HUDEP-2 (cell line): ENCODE measurements around the gene TENM4.

Experiments
- DNase-seq, 76 experiments: peaks; one replicate each; lab custom pipeline; 2025; ENCODE audit not compliant: unreplicated experiment in 76 of 76; lab: John Stamatoyannopoulos, UW

The TENM4 gene

DNA sequence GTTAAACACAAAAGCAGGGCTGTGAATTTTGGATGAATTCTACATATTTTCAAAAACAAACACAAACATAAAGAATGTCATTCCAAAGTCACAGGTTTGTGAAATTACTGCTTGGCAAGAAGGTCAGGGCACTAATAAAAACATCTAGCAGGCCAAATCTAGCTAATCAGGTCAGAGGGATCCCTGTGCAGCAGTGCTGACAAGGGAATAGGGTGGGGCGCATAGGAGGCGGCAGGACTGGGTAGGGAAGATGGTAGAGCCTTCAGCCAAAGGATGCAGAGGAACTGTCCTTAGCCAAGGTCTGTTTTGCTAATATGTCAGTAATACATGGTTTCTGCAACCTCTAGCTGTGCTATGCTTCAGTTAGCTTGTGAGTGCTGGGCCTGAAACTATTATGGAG is 396.6 kb downstream of the TENM4 start:
- DNase-seq = no peak

DNA sequence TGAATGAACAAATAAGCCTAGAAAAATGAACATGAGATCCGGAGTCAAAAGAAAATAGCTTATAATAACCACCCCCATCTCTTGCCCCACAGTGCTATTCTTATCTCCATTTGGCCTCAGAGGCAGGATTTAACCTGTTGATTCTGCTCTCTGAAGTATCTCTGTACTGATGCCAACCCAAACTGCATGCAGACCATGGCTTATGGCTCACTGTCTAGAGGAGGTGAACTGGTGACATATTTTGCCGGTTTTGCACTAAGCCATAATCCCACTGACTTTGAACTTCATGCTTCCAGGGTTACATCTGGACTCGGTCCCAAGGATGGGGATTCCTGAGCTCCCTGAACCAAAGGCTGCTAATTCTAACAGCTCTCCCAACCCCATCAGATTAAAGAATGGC is 397.1 kb downstream of the TENM4 start:
- no peak for DNase-seq

DNA sequence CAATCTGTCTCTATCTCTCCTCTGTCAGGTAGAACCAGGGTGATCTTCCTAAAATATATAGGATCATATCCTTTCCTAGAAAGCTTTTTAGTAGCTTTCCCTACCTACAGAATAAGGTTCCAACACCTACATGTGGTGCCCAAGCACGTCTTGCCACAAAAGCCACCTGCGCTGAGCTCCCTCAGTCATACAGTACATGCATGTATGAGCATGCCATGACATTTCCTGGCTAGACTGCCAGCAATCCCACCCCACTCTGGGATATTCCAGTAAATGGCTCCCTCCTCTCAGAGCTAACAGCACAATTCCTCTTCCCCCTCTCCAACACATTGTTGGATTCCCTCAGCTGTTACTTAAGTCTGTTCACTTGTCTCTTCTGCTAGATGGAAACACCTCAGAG is 398.0 kb downstream of the TENM4 start:
- DNase-seq = no peak

DNA sequence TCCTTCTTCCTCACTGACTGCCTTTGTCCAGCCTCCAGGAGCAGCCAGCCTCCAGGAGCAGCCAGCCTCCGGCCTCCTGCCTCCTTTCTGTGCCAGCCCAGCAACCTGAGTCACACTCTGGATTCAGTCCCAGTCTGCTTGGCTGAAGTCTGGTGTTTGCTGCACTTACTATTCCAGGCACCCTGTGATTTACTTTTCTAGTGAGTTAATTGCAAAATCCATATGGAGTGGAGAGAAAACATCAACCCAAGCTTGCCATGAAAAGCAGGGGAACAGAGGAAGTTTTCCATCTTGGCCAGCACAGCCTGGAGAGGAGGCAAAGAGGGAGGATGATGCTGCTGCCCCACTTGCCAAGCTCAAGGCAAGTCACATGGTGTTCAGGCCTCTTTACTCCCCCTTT is 400.5 kb downstream of the TENM4 start:
- DNase-seq = no peak

DNA sequence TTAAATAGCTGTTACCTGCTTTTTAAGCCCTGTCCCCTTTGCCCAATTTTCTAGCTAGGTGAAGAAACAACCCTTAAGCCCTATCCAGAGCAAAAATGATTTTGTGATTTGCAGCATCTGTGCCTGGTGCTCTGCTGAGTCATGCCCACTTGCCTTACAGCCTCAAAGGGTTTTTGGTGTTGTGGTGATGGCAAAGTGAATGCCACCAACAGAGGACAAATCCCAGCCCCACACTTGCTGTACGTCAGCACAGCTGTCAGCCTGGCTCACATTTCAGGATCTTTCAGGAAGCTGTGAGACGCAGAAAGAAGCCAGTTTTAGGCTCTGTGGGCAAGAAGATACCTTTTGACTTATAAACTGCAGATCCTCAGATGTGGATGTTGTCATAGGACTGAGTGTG is 401.7 kb downstream of the TENM4 start:
- no peak for DNase-seq

DNA sequence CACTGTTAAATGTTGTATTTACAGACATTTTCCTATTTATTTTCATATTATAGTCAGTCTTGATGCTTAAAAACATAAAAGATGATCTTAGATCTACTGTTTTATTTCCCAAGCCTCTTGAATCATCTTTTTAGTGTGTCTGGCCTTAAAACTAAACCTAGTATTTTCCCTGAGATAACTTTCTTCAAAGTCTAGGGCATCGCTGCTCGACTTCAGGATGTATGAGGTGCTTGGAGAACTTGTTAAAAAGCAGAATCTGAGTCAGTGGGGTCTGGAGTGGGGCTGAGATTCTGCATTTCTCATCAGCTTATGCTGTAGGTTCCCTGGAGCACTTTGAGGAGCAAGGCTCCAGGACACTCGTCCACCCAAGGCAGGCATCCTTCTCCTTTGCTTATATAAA is 404.9 kb downstream of the TENM4 start:
- DNase-seq = no peak

DNA sequence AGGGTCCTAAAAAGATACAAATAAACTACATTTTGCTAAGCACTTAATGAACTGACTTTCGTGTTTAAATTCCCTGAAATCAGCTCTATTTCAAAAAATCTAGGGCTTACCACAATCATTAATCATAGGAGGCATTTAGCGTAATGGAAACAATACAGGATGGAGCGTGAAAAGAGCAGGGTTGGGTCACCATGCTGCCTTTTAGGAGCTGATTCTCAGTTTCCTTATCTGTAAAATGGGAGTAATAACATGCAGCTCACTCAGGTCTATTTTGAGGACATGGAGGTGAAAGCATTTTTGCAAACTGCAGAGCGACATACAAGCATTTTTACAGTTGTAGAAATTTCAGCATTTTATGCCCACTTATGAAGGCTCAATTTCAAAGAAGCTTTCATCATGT is 407.0 kb downstream of the TENM4 start:
- DNase-seq = no peak

DNA sequence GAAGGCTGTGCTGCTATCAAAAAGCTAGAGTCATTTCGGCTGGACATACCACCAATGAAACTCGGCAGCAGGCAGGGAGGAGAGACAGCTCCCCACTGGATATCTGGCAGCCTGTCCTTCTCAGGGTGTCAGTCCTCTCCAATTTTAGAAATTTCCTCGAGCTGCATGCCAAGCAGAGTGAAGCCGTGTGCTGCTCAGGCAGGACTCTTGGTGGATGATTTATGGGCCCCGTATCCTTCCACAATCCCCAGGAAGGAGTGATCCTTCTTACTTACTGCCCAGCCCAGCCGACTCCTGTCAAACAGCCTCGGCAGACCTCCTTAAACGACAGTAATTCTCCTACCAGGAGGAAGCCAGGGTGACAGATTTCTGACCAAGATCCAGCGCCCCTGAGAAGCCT is 410.4 kb downstream of the TENM4 start:
- no peak for DNase-seq

DNA sequence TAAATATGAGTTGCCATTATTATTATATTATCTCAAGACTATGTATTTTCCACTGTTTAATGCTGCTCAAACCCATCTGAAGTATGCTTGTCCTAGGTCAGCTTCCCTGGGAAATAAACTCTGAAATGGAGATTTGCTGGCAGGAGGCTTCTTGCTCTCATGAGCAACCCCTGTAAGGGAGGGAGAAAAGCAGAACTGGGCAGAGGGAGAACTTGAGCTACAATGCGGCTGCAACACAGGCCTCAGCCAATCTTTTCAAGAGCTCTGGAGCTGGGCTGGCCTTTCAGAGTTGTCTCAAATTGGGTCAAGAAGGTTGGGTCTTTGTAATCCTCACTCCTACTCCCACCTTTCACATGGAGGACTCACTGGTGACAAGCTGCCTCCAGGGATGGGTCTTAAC is 412.6 kb downstream of the TENM4 start:
- no peak for DNase-seq

DNA sequence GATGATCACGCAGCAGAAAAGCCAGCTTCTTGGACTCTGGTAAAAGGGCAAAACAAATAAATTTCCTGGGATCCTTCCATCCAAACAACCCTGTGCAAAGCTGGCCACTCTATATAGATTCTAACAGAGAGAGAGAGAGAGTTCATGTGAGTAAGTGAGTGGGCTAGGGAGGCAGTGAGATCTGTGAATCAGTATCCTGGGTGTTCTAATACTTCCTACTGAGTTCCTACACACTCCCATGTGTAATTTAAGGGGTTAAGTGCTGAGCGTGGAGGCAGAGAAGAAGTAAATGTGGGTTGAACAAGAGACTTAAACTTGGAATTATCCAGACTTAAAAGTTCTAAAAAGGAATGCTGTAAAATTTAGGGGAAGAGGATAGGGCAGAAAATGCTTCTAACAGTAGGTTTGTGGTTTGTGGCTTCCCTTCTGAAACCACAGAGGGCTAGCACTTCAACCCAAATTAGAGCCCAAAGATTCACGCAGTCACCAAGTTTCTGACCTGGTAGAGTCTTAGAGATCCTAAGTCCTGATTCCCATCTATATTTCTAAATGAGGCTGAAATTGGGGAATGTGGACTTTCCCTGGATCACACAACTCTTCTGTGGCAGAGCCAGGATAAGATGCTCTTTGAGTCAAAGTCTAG is 413.9 kb downstream of the TENM4 start:
- no peak for DNase-seq

DNA sequence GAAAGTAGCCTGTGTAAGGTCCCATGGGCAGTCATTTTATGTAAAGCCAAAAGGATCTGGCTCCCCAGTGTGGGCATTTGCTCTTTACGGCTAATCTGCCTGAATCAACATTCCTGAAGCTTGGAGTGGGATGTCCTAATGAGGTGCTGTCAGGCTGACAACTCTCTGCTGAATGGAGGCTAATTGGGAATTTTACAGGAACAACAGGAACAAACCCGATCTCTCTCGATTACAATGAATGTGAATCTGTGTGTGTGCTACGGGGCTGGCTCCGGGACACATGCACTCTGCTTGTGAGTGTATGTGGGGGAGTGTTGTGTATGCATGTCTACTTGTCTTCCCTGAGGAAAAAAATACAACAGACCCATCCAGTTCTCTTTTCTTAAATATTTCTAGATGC is 415.2 kb downstream of the TENM4 start:
- DNase-seq = no peak

DNA sequence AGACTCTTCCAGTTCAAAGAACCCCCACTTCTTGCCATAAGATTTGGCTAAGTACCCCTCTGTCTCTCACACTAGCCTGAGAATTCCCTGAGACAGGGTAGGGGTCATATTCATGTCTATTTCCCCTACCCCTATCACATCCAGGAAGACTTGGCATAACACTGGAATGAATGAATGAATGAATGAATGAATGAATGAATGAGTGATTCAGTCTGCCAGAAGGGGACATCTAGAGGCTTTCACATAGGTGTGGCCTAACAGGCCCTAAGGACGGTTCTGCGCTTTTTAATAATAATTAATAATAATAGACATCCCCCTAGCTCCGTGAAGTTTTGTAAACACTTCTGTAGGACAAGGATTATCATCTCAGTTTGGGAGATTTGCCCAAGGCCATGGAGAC is 415.7 kb downstream of the TENM4 start:
- DNase-seq = no peak

DNA sequence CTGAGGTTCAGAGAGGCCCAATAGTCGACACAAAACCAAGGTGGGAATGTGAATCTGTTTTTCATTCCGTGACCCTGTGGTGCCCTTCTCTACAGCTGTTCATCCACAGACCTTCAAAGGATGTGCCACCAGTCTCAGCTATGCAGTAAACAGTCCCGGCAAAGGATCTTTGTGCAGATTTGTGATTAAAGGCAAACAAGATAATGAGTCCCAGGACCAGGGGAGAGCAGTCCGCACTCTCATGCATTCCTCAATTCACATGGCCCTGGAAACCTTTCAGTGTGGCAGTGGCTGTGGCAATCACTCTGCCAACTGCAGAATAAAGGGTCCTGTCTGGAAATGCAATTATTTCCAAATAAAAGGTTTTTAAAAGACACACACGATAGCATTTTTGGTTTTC is 418.6 kb downstream of the TENM4 start:
- no peak for DNase-seq

DNA sequence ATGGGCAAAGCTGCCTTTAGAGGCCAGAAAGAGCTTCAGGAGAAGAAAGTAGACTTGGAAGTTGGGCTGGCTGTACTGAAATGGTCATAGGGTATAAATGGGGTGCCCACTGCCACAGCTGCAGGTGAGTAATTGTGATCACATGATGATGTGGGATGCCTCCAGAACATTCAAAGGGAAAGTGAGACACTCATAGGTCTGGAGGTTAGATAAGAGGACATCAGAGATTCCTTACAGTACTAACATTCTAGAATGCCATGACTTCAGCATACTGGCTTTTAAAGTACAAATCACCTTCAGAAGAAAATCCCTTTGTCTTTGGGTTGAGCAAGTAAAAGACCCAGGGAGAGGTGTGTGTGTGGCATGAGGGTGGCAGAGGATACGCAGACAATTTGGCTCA is 419.2 kb downstream of the TENM4 start:
- DNase-seq = no peak

DNA sequence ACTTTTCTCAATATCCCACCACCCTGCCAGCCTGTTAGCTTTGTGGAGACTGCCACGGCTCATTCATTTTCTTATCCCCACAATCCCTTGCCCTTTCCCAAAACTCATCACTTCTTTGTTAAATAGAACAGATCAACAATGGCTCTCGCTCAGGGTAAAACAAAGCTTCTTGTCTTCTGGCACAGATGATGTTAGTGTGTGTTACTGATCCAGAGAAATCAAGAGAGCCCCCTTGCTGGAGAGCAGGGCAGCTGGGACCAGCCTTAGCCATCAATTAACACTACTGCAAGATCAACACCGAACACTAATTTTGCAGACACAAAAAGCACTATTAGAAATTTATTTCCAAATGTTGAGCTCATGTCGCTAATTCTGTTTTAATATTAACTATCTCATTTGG is 420.9 kb downstream of the TENM4 start:
- no peak for DNase-seq

DNA sequence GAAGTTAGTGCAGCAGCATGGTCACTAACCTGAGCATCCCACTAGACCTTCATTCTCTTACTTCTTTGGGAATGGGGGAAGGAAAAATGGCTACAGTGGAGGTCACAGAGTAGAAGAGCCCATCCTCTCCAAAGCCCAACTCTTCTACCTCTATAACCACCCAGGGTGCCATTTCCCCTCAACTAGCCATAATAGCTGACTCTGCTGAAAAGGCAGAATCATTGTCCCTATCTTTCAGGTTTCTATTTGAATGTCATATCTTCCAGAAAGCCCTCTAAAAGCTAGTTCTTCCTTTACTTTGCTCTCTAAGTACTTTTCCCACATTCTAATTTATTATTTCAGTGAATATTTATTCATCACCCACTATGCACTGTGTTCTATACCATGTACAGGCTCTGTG is 421.6 kb downstream of the TENM4 start:
- no peak for DNase-seq

DNA sequence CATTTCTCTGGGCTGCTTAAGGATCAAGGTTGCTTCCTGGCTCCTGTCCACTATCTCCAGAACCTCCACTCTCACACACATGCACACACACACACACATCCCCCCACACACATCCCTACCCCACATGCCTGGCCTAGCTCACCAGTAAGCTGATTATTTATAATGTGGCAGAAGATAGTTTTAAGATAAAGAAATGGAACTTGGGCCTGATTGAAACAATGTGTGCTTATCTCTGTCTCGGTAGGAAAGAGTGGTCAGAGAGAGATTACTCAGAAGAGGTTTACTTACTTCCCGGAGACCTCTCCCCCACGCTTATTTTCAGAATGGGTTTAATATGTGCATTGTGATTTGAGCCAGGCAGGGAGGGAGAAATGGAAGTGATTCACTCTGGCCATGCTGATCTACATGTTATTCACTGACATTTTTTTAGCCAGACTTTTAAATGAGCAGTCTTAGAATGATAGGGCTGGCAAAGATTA is 422.4 kb downstream of the TENM4 start:
- peak in 4 of 76 experiments; percentile 2 to 15 (median 8) for DNase-seq

DNA sequence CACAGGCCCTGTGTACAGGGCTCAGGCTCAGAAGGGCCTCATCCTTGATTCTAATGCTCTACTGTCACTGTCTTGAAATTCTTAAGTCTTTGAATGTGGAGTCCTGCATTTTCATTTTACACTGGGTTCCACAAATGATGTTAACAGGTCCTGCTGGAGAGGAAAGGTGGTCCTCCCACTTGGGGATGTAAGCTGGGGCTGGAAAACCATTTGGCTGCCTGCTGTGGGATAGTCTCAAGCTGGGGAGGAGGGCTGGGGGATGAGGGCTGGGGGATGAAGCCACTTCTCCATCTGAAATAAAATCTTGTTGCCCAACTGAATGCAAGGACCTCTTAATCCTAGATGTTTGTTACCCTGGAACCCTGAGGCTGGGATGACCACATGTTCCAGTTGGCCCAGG is 423.0 kb downstream of the TENM4 start:
- no peak for DNase-seq

DNA sequence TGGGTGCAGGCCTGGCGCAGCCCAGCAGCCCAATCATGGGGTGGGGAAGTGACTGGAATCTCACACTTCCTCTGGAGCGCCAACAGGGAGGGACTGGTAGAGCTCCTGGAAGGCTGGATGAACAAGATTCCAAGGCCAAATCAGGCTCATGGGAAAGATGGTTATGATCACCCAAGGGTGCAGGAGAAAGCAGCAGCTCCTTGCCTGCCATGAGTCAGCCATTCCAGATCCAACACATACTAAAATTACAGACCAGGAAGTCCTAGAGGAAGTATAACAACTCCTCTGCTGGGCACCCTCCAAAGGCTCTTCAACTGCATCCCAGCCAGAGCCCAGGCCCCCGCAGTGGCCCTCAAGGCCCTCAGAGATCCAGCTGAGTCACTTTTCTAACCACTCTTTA is 427.3 kb downstream of the TENM4 start:
- DNase-seq = no peak

DNA sequence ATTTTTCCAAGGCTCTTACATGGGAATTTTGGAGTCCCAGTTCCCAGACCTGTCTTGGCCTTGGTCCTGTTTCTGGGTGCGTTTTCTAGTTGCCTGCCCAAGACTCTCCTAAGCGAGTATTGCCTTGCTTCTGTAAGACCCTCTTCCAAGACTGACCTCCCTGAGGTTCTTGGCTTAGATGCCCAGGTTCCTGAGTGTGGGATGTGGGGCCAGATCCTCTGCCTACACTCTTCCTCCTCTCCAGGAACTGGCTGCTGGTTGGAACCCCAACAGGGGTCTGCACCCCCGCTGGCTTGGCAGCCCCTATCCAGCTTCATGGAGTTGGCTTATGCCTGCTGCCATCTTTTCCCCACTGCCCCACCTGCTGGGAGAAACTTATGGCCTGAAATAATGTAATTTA is 429.5 kb downstream of the TENM4 start:
- no peak for DNase-seq

DNA sequence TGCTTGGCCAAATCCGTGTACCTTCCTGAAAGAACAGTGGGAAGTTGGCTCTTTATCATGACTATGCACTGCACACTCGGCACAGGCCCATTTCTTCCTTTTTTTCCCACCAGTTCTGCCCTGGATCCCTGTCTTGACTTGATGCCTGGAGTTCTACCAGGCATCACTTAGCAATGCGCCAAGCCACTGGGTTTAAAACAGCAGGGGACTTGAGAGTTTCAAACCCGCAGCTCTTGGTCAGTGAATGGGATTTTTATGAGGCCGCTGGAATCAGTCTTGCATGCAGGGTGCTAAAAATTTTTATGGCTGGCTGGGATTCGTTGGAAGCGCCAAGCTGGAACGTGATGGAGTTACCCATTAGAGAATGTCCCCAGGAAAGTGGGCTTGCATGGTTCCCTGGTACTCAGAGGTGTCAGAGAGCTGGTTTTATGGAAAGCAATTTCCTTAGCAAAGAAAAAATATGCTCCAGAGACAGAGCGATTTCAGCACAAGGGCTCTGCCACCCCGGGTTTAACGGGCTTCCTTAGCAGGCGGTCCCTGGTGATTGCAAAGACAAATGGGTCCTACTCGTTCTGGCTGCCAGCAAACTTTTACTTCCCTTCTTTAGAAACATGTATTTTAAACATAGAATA is 432.9 kb downstream of the TENM4 start:
- no peak for DNase-seq

DNA sequence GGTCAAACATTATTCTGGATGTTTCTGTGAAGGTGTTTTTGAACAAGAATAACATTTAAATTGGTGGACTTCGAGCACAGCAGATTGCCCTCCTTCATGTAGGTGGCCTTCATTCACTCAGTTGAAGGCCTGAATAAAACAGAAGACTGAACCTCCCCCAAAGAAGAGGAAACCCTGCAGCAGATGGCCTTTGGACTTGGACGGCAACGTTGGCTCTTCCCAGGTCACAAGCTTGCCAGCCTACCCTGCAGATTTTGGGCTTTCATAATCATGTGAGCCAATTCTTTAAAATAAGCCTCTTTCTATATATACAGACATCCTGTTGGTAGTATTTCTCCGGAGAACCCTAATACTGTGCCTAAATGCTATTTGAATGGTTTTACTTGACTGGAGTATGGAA is 434.0 kb downstream of the TENM4 start:
- DNase-seq = no peak

DNA sequence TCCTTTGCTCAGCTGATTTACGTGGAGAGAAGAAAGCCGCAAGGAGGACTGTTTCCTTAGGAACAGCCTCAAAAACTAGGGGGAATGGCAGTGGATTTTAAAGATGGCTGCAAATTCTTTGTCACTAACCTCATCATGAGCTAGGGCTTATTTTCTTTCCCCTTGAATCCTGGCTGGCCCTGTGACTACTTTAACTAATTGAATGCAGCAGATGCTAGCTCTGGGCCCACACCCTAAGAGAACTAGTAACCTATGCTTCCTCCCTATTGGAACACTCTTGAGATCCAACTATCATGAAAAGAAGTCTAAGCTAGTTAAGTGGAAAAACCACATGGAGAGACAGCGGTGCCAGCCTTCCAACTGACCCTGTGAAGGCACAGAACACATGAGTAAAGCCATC is 444.8 kb downstream of the TENM4 start:
- DNase-seq = no peak
